Heart left ventricle (tissue), 13 donors: ENCODE data around the gene NOC2L.
"Not testable (repeated sequence)": the region's sequence is repeated elsewhere in the genome, so short reads cannot be mapped to it uniquely, and the experiment has no call there.

Experiments used
- POLR2A ChIP-seq, 2 donors: fragments of 450-650 bp; IDR thresholded peaks; one replicate each; pipeline ENCODE4 v1.6.1; 2017; ENCODE audit warnings: antibody characterized with exemption in 2 of 2, mild to moderate bottlenecking in 2 of 2, moderate library complexity in 2 of 2
- TF ChIP-seq, protein P1 (sequence below), 12 donors: fragments of 200-600 bp; sonication (generic) in 4 of 12; IDR thresholded peaks; one replicate each; pipeline versions ENCODE4 v1.5.0 to v1.8.0; 2018 to 2022; ENCODE audit warnings: antibody characterized with exemption in 12 of 12, mild to moderate bottlenecking in 5 of 12
- donor health status: ischemic (EF 13 %, LVEDD 7.1; RV severe dilation, severe dysfunction).
- donor health status: DM: no; HTN: yes; CAD: no.
- donor health status: DM: no; HTN: no; CAD: no.
- donor health status: ischemic (EF 25% LVEDD 6.9; RV normal size, moderate dysfunction).
- donor health status: ischemic (EF 25% LVEDD 5.7; RV mildly dilated, moderate dysfunction).
- donor health status: ischemic (EF 35%, LVEDD 5.7; RV mildly dilated, moderate dysfunction).
- donor health status: nonischemic (EF 11% LVEDD 7.7; RV severe dilation, severe dysfunction).
- donor health status: DM: yes; HTN: yes; CAD: no.
- donor health status: PGD.
- donor health status: ischemic (EF 29% LVEDD 5.4; RV normal size, mild dysfunction).
- donor health status: nonischemic (EF 23%, LVEDD 6.1; RV moderate dilation, normal function).

DNA sequence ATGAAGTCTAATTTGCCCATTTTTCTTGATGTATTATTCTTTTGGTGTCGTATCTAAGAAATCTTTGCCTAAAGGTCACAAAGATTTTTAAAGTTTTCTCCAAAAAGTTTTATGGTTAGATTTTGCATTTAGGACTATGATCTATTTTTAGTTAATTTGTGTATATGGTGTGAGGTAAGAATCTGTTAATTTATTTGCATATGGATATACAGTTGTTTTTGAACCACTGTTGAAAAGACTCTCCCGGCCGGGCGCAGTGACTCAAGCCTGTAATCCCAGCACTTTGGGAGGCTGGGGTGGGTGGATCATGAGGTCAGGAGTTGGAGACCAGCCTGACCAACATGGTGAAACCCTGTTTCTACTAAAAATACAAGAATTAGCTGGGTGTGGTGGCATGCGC lies 29.0 kb upstream of the NOC2L start:
- TF ChIP-seq POLR2A (IDR thresholded peaks at IDR 0.05): not testable (repeated sequence)
- TF ChIP-seq, protein P1, sequence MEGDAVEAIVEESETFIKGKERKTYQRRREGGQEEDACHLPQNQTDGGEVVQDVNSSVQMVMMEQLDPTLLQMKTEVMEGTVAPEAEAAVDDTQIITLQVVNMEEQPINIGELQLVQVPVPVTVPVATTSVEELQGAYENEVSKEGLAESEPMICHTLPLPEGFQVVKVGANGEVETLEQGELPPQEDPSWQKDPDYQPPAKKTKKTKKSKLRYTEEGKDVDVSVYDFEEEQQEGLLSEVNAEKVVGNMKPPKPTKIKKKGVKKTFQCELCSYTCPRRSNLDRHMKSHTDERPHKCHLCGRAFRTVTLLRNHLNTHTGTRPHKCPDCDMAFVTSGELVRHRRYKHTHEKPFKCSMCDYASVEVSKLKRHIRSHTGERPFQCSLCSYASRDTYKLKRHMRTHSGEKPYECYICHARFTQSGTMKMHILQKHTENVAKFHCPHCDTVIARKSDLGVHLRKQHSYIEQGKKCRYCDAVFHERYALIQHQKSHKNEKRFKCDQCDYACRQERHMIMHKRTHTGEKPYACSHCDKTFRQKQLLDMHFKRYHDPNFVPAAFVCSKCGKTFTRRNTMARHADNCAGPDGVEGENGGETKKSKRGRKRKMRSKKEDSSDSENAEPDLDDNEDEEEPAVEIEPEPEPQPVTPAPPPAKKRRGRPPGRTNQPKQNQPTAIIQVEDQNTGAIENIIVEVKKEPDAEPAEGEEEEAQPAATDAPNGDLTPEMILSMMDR (IDR thresholded peaks at IDR 0.05): not testable (repeated sequence)
